ENCODE data around the gene THAP4. TPM values are rescaled to one million over a fixed set of nuclear protein-coding genes. Genes with fewer than 3 reads are reported as not detected.
A peak's percentile ranks its signal among the peaks of the same experiment; 100 is the strongest.

The THAP4 gene
- total and polyA plus RNA-seq, 2 of the 13 experiments (the other 11 are each of a cell fraction or from before 2014, with no cell fraction given) = 59.7 to 75.7 TPM

DNA sequence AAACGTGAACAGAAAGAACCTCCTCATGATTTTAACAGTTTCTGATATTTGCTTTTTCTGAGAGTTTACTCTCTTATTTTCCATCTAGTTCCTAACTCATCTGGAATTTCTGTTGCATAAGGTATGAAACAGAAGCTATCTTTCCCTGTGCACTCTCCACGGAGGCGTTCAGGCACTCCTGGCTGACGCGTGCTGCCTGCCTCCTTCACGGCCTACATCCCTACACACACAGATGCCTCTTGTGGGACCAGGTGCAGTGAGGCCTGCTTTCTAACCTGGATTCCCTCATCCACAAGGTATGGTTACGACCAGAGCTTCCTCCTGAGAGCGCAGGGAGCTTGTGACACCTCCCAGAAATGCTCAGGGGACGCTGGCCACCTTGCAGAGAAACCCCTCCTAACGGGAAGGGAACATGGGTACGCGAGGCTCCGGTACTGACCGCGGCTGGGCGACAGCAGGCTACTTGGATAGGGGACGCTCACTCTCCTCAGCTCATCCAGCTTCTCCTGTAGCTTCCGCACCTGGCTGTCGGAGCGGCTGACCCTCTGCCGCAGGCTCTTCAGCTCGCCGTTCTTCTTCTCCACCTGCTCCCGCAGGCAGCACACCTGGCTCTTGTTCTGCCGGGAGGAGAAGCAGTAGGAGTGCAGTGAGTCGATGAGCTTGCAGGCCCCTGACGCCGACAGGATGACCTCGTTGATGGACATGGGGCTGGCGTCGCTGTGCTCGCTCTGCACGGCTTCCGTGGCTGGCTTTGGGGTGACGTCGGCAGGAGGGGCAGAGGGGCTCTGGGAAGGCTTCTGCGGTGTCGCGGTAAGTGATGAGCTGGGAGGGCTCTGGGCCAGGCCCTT is 4.3 kb downstream of the THAP4 start:
- no peak overlapping the region for H3K9ac ChIP-seq (ENCODE audit: insufficient read depth, low read depth, low read length)
- ATAC-seq (no peak), DNase-seq (ENCODE audit: low spot score) (no peak), FAIRE-seq (no peak)
- WGBS (ENCODE audit: low lambda C conversion rate) = 98% methylated on average over 39 of the region's 39 CpGs
- H3K36me3 ChIP-seq (replicated peaks in 1 of 2; ENCODE audit: control insufficient read depth in 1 of 2, insufficient read depth in 2 of 2, low read length in 2 of 2) = peaks cover 20 to 62% of the 10 kb centered on the region in 2 experiments
- POLR2A ChIA-PET = interaction anchor here (1.6 kb wide), 1 partner anchor 22 kb away, joined by 3 read pairs; no protein-coding TSS in a partner anchor
- CTCF ChIA-PET (ENCODE audit: low intra/inter-chr PET ratio, low total read pairs) = no interaction called here
- no peak overlapping the region for H3K27ac ChIP-seq (ENCODE audit: extremely low read length, insufficient read depth, low read length)
- H3K27me3 ChIP-seq (ENCODE audit: control insufficient read depth in 1 of 2, insufficient read depth in 2 of 2, low read length in 2 of 2) = no peaks in the 10 kb centered on the region; a peak in 1 of 5 replicates
- H3K4me3 ChIP-seq (replicated peaks in 1 of 3; ENCODE audit: insufficient read depth in 1 of 3, low read depth in 2 of 3, low read length in 3 of 3) = no peak overlapping the region
- peaks cover 16% of the 10 kb centered on the region for H3K4me1 ChIP-seq (ENCODE audit: insufficient read depth, low read length)
- no peak overlapping the region for H2AFZ ChIP-seq (ENCODE audit: low read length)
- peaks cover 76% of the 10 kb centered on the region for H3K79me2 ChIP-seq (ENCODE audit: insufficient read depth, low read length)
- H3K9me3 ChIP-seq (ENCODE audit: low read length) = no peaks in the 10 kb centered on the region
- in situ Hi-C loops (cut with HindIII; ENCODE audit: extremely low pct_ligation_motif_present, low pct_unique_long_range_greater_than_20kb) = loop anchor here (25.0 kb wide), 1 partner anchor 770 kb away; the partner anchor contains the start of gene AGXT
- no TSS peak for BruUV-seq (replicated peaks)
- H4K20me1 ChIP-seq (ENCODE audit: insufficient read depth, low read length) = peaks cover 2% of the 10 kb centered on the region
- no peak overlapping the region for H3K4me2 ChIP-seq (ENCODE audit: low read depth, low read length)
- intact Hi-C loops (cut with micrococcal nuclease; ENCODE audit: unreplicated experiment) = no loop called here
- no peak for TF ChIP-seq HHEX (CRISPR knock-in tag; IDR thresholded peaks at IDR 0.05)
- no peak for TF ChIP-seq ZNF549 (CRISPR knock-in tag; IDR thresholded peaks at IDR 0.05)
- no peak for TF ChIP-seq PHB2 (IDR thresholded peaks at IDR 0.05; ENCODE audit: partially characterized antibody)
- TF ChIP-seq ZNF572 (CRISPR knock-in tag; IDR thresholded peaks at IDR 0.05) = no peak
- peak; percentile 29; the same call in 1 of the 2 replicates for TF ChIP-seq RBFOX2 (IDR thresholded peaks at IDR 0.05; ENCODE audit: low read depth, low read length)
- TF ChIP-seq, protein P1, sequence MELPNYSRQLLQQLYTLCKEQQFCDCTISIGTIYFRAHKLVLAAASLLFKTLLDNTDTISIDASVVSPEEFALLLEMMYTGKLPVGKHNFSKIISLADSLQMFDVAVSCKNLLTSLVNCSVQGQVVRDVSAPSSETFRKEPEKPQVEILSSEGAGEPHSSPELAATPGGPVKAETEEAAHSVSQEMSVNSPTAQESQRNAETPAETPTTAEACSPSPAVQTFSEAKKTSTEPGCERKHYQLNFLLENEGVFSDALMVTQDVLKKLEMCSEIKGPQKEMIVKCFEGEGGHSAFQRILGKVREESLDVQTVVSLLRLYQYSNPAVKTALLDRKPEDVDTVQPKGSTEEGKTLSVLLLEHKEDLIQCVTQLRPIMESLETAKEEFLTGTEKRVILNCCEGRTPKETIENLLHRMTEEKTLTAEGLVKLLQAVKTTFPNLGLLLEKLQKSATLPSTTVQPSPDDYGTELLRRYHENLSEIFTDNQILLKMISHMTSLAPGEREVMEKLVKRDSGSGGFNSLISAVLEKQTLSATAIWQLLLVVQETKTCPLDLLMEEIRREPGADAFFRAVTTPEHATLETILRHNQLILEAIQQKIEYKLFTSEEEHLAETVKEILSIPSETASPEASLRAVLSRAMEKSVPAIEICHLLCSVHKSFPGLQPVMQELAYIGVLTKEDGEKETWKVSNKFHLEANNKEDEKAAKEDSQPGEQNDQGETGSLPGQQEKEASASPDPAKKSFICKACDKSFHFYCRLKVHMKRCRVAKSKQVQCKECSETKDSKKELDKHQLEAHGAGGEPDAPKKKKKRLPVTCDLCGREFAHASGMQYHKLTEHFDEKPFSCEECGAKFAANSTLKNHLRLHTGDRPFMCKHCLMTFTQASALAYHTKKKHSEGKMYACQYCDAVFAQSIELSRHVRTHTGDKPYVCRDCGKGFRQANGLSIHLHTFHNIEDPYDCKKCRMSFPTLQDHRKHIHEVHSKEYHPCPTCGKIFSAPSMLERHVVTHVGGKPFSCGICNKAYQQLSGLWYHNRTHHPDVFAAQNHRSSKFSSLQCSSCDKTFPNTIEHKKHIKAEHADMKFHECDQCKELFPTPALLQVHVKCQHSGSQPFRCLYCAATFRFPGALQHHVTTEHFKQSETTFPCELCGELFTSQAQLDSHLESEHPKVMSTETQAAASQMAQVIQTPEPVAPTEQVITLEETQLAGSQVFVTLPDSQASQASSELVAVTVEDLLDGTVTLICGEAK (IDR thresholded peaks at IDR 0.05) = no peak
- TF ChIP-seq, protein P1 (CRISPR knock-in tag; IDR thresholded peaks at IDR 0.05) = no peak
- TF ChIP-seq AGO2 (optimal IDR thresholded peaks at IDR 0.05; ENCODE audit: low read depth, low read length) = peak; percentile 49
- TF ChIP-seq YEATS2 (CRISPR knock-in tag; IDR thresholded peaks at IDR 0.05; ENCODE audit: borderline replicate concordance) = no peak
- TF ChIP-seq ZNF296 (CRISPR knock-in tag; conservative IDR thresholded peaks at IDR 0.05) = no peak
- no peak for TF ChIP-seq ZNF3 (CRISPR knock-in tag; IDR thresholded peaks at IDR 0.05)
- TF ChIP-seq TCF7 (IDR thresholded peaks at IDR 0.05; ENCODE audit: low read depth) = no peak
- TF ChIP-seq ZC3H13 (CRISPR knock-in tag; IDR thresholded peaks at IDR 0.05) = peak; percentile 66; the same call in 1 of the 2 replicates
- TF ChIP-seq NR2C2 (CRISPR knock-in tag; IDR thresholded peaks at IDR 0.05; ENCODE audit: borderline replicate concordance) = no peak
- TF ChIP-seq ZSCAN29 (CRISPR knock-in tag; conservative IDR thresholded peaks at IDR 0.05) = no peak
- TF ChIP-seq MXI1 (IDR thresholded peaks at IDR 0.05; ENCODE audit: borderline replicate concordance, low read depth, low read length) = no peak
- TF ChIP-seq ZNF766 (CRISPR knock-in tag; IDR thresholded peaks at IDR 0.05; ENCODE audit: borderline replicate concordance) = no peak
- no peak for TF ChIP-seq PITX1 (CRISPR knock-in tag; IDR thresholded peaks at IDR 0.05)
